ENCODE measurements around the gene ID1.

Gene ID1, protein sequence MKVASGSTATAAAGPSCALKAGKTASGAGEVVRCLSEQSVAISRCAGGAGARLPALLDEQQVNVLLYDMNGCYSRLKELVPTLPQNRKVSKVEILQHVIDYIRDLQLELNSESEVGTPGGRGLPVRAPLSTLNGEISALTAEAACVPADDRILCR

DNA sequence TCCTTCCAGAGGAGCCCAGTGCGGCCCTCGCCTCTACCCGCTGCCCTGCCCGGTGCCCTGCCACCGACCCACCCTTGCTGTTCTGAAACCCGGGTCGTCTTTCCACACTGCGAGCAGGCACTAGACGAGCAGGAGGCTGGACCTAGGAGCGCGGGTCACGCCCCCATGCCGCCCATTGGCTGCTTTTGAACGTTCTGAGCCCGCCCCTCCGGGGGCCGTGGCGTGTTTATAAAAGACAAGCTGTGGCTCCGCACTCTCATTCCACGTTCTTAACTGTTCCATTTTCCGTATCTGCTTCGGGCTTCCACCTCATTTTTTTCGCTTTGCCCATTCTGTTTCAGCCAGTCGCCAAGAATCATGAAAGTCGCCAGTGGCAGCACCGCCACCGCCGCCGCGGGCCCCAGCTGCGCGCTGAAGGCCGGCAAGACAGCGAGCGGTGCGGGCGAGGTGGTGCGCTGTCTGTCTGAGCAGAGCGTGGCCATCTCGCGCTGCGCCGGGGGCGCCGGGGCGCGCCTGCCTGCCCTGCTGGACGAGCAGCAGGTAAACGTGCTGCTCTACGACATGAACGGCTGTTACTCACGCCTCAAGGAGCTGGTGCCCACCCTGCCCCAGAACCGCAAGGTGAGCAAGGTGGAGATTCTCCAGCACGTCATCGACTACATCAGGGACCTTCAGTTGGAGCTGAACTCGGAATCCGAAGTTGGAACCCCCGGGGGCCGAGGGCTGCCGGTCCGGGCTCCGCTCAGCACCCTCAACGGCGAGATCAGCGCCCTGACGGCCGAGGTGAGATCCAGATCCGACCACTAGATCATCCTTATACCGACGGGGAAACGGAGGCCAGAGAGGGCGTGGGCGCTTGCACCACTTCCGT lies at the start of gene ID1:
Gene ID1, plus strand, starts transcription at position 259 of the 871 bp plus-strand sequence. Its CDS starts 99 bp downstream, at position 358.
- DNase-seq, result peak; percentile 99

DNA sequence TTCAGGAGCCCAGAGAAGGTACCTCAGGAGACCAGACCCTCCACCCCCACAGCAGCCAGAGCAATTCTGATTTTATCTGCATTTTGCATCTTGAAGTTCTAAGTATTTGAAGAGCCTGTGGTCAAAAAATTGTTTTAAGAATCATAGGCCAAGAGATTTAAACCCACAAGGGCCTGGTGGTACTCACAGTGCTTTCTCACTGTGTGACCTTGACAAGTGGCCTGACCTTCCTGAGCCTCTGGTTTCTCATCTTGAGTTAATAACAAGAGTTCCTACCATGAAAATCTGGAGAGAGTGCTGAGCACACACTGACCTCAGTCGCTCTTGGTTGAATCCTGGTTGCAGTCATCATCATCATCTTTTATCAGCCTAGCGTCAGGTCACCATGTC lies 45.4 kb upstream of the ID1 start:
- no peak for DNase-seq

DNA sequence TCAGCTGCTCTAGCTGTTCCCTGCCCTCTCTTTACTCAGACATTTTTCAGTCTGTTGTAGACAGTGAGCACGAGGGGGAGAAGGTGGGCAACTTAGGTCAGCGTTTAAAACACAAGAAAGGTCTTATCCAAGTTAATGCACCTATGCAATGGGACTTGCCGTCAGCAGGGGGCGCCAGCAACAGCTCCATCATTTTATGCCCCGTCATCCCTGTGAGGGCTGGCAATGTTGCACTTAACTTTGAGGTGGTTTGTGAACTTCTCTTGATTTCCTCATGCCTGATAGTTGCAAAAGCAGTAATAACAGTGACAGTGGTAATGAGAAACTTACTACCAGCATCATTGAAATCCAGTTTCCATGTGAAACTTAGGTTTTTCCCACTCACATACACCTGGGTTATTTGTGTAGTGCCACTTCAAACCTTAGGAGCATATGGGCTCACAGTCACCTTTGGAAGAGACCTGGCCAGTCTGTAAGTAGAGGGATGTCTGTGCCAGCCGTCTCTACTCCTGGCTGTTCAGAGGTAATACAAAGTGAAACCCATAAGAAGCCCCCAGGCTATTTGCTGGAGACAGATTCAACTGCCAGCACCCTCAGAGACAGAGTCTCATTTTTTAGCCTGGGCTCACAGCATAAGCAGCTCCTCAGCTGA lies 44.9 kb upstream of the ID1 start:
- peak; percentile 36 for DNase-seq

DNA sequence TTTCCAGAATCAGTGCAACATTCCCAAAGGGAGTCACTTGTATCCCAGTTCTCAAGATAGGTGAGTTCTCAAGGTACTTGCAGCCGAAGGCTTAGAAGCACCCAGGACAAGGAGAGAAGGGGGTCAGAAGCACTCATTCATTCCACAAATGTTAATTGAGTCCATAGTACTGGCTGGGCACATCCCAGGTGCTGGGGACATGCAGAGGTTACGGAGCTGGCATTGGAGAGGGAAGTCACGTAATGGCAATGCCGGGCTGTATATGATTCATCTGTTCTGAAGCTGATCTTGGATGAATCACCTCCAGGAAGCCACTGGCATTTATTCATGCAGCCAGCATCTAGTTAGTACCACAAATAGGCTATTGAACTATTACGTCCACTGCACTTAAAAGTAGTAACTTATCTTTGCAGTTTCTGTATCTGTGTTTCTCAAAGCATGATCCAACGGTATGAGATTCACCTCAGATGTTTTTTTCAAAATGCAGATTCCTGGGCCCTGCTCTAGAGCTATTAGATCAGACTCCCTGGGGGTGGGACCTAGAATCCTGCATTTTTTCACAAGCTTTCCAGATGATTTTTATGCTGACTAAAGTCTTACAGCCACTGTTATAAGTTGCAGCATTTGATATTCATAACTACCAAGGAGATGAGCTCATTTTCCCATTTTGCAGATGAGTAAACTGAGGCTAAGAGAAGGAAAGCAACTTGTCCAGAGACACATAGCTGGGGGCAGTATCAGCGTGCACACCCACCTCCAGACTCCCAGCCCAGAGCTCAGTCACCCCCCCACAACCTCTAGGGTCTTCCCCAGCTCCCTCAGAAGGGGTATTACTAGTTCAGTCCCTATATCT lies 44.1 kb upstream of the ID1 start:
- no peak for DNase-seq

DNA sequence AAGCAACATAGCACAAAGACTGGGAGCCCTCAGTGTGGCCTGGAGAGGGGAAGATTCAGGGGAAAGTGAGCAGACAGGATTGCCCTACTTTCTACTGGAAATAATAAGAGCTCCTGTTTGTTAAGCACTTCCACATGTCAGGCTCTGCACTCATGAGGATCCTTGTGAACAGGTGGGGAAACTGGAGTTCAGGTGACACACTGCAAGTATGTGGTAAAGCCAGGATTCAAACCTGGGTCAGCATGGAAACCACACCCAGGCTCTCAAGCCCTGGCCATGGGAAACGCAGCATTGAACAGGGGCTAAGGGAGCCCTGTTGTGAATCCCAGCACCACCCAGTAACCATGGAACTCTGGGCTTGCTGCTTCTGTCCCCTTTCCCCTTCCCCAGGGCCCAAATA lies 42.8 kb upstream of the ID1 start:
- DNase-seq, result peak; percentile 52

DNA sequence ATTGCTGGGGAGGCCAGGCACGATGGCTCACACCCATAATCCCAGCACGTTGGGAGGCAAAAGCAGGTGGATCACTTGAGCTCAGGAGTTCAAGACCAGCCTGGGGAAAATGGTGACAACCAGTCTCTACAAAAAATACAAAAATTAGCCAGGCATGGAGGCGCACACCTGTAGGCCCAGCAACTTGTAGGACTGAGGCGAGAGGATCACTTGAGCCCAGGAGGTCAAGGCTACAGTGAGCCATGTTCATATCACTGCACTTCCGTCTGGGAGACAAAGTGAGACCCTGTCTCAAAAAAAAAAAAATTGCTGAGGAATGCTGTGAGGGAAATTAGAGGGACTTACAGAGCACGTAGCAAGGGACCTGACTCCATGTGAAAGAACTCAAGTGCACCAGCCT lies 40.8 kb upstream of the ID1 start:
- DNase-seq, result no peak

DNA sequence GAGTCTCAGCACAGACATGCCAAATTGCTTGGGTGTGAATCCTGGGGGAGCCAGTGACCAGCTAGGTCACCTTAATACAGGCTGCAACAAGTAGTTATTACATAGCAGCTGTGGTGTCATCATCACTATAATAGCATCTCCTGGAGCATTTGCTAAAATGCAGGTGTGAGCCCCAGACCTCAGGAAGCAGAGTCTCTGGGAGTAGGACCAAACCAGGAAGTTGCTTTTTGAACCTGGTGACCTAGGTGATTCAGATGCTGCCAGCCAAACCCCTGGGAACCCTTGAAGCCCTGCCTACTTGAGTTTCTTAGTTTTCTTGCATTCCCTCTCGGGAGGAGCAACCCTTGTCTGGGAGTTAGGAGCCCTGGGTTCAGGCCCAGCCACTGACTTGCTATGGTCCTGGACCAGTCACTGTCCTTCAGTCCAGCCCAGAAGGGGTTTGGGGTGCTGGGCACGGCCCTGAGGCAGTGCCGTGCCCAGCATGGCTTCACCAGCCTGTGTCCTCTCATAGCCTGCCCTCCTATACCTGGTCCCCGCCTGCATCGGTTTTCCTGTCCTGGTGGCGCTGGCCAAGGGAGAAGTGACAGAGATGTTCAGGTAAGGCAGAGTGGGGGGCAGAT lies 39.3 kb upstream of the ID1 start:
- peak; percentile 60 for DNase-seq

DNA sequence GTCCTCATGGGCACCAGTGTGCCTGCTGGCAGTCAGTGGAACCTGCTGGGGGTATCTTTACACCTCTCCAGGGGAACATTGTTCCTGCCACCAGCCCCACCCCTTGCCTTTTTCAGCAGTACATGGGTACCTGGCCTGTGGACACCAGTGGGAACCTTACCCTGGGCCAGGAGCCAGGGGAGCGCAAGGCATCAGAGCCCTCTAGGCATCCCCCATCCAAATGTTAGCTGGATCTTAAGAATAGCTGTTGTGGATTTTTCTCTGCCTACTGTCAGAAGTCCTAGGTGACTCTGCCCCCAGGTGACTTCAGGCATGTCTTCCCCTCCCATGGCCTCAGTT lies 38.8 kb upstream of the ID1 start:
- no peak for DNase-seq

DNA sequence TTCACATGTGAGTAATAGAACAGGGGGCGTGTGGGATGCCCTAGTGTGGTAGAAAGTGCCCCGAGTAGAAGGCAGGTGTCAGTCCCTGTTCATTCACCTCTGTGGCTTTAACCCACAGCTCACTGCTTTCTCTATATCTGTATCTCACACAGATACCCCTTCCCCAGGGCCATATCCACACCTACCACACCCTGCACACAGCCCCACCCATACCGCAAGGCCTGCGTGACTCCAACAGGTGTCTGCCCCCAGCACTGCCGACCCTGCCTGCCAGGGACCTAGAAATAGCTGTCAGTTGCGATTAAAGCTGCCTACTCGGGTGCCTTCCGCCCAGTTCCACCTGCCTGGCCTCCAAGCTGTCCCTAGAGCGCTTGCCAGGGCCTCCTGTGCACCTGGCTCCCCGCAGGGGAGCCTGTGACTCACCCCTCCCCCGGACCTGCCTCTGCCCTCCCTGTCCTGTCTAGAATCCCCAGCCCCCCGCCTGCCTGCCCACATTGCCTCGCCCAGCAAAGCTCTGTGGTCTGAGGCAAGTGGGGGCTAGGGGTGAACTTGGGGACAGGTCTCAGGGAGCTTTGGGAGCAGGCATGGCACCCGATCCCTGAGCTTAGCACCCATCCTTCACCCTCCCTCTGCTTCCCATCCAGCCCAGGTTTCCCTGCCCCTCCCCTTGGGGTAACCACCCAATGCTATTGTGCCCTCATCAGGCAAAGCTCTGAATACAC lies 38.3 kb upstream of the ID1 start:
- peak; percentile 75 for DNase-seq

DNA sequence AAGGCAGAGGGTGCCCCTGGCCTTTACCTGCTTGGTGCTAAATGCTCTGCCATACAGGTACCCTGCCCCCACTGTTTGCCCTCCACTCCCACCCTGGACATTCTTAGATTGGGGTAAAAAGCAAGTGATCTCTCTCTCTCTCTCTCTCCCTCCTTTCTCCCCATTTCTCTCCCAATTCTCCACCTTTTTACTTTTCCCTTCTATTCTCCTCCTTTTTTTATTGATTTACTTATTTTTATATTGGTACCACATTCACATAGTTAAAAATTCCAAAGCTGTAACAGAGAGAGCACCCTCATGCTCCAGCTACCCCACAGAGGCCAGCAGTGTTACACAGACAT lies 37.7 kb upstream of the ID1 start:
- no peak for DNase-seq

DNA sequence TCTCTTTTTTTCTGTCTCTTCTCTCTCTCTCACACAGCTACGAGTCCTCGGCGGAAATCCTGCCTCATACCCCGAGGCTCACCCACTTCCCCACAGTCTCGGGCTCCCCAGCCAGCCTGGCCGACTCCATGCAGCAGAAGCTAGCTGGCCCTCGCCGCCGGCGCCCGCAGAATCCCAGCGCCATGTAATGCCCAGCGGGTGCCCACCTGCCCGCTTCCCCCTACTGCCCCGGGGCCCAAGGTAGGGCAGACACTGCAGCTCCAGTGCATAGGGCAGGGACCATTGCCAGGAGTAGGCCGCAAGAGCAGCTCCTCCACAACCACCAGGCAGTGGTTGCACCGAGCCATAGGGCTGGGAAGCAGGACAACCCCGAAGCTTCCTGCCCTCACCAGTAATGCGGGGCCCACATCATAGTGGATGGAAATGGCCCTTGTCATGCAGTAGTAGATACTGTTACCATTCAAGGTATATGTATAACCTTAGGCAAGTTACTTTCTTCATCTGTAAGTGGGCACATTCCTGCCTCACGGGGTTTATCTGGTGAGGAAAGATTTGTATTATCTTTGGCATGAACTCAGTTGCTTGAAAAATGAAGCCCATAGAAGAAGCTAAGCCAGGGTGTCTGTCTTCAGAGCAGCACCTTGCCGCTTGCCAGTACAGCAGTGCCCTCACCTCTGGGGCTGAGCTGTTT lies 36.9 kb upstream of the ID1 start:
- no peak for DNase-seq

DNA sequence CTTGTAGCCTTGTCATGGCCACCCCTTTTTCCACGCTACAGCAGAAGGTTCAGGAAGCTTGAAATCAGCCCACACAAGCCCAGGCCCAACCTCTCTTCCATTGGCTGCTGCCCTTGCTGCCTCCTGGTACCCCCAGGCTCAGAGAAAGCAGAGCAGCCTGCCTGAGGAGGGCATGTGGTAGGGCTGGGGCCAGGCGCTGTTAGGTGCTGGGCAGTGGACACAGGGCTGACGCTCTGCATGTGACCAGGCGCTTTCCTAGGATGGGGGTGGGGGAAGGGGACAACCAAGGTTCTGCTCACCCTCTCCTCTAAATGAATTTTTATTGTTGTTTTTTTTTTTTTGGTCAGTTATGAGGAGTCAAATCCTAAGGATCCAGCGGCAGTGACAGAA lies 36.3 kb upstream of the ID1 start:
- no peak for DNase-seq

DNA sequence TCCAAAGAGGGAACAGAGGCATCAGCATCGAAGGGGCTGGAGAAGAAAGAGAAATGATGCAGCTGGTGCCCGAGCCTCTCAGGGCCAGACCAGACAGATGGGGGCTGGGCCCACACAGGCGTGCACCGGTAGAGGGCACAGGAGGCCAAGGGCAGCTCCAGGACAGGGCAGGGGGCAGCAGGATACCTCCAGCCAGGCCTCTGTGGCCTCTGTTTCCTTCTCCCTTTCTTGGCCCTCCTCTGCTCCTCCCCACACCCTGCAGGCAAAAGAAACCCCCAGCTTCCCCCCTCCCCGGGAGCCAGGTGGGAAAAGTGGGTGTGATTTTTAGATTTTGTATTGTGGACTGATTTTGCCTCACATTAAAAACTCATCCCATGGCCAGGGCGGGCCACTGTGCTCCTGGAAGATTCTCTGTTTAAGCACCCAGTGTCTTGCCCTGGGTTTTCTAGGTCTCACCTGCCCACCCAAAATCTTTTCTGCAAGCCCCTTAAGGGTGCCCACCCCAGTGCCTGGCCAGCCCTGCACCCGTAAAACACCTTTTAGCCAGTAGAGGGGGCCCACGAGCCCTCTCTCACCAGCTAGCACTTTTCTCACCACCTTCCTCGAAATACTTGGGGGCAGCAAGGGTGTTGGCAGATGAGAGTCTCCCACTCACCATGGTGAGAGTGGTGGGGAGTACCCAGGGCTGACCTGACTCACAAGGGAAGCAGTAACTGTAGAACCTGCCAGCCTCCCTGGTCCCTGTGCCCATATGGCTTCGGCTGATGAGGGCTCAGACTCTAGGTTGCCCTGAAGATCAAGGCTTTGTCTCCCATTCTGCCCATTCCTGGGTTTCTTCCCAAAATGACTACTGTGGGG lies 35.7 kb upstream of the ID1 start:
- peak; percentile 67 for DNase-seq

DNA sequence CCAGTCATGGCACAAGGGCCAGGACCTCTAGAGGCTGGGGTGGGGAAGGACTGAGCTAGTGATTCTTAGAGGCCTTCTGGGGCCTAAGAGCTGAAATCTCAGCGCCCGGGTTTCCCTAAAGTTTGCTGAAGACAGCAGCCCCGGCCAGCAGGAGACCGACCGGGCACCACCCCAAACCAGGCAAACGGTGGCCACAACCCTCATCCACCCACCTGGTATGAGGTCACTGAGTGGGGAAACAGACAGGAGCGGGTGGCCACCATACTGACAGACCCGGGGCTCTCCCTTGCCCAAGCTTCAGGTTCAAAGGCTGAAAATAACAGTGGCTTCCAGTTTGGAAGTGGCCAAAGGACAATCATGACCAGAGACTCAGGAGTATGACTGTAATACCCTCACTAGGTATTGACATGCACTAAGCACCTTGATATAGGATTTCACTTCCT lies 35.0 kb upstream of the ID1 start:
- no peak for DNase-seq

DNA sequence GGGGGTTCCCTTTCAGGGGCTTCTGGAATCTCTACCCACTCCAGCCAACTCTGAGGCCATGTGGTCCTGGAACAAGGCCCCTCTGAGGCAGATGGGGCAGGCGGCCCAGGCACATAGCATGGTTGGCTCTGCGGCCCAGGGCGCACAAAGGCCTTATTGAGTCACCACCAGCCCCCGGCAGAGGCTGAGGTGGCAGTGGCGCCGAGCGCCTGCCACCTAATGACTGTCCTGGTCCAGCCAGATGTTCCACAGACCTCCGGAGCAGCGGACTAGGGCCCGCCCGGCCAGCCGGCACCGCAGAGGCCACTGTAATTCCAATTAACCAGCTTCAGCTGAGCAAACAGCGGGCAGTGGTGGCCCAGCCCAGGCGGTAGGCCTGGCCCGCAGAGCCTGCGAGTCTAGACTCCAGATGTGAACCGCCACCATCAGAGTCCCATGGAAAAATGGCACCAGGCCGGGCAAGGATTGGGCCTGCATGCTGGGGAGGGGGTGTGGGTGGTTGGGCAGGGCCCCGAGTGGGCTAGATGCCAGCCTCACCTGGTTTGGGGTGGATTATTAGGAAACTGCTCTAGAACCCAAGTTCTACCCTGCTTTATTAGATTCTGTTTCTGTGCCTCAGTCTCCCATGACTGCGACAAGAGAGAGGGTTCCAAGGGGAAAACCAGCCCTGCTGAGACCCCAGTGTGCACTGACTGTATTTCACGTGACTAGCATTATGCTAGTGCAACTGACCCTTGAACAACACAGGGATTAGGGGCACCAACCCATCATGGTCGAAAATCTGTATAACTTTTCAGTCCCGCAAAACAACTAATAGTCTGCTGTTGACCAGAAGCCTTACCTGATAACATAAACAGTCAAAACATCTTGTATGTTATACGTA lies 34.1 kb upstream of the ID1 start:
- no peak for DNase-seq

DNA sequence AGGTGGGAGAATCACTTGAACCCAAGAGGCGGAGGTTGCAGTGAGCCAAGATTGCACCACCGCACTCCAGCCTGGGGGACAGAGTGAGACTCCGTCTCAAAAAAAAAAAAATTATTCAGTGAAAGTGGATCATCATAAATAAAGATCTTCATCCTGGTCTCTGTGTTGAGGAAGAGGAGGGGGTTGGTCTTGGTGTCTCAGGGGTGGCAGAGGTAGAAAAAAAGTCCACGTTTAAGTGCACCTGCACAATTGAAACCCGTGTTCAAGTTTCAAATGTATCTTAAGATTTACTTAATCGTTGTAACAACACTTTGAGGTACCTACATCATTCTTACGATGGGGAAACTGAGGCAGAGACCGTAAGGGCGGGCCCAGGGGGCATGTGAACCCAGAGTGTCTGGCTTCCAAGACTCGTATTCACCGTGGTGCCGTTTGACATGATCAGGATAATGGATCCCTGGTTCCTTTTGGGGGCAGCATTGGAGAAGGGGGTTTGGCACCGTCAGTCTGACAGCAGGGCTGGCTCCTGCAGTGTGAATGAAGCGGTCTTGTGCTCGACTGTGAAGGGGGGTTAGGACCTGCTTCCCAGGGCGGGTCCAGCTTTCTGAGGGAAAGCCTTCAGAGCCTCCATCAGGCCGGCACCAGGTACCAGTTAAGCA lies 32.9 kb upstream of the ID1 start:
- peak; percentile 85 for DNase-seq

DNA sequence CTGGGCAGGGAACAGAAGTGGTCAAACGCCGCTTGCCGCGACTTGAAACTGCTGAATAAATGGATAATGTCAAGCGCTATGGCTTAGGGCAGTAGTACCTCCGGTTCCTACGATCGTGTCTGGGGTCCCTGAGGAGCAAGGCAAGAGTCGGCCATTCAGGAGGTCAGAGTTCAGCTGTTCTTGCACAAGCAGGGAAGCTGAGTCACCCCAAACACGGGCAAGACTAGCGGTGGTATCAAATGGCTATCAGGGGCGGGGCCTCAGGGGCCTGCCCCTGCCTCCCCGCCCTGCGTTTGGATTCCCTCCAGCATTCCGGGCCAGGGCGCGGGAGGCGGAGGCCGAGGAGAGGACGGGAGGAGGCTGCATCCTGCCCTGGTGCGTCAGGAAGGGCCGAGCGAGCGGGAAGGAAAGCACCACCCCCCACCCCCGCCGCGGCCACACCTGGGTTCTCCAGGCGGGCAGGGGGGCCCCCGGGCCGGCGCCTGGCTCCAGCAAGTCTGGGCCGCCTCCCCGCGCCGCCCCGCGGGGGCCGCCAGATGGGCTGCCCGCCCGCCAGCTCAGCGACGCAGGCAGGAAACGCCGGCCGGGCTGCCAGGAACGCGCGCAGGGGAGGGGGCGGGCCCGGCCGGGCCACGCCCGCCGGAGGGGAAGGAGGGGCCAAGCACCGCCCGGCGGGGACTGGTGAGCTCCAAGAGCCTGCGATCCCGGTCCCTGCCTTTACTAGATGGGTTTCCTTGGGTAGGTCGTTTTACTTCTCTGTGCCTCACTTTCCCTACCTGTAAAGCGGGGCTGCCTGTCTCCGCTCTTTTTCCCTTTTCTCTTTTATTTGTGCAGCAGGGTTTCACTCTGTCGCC lies 32.2 kb upstream of the ID1 start:
- DNase-seq, result peak; percentile 100
